ENCODE data around the gene GRAP2.
"Not testable (repeated sequence)": the region's sequence is repeated elsewhere in the genome, so short reads cannot be mapped to it uniquely, and the experiment has no call there.

- not testable (repeated sequence) for TF ChIP-seq YY1 (IDR thresholded peaks at IDR 0.05; ENCODE audit: insufficient read depth, insufficient read length); SUZ12 (IDR thresholded peaks at IDR 0.05; ENCODE audit: extremely low read depth, insufficient read depth, insufficient read length)
Observed at GRCh38 chr22:39889924-39890323, 11.0 kb upstream of the GRAP2 start.
